ENCODE data around the gene PPP6R2.
A peak's percentile ranks its signal among the peaks of the same experiment; 100 is the strongest.

Gene PPP6R2

DNA sequence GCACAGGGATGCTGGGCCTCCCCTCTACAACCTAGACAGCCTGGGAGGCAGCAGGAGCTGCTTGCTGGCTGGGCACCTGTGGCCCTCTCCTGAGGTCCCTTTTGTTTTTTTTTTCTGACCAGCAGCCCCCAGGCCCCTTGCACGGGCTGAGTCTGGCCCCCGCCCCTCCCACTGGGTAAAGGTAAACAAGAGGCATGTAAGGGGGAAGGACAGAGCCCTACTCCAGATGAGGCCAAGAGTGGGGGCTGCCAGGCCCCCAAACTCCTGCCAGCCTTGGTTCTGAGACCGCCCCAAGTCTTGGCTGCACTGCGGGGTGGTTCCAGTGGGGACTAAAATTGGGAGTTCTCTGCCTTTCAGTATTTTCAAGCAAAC lies 44.9 kb upstream of the PPP6R2 start:
- Histone ChIP-seq H3K18ac (ENCODE audit: low read length) (no peak overlapping the region), H4K8ac (ENCODE audit: low read depth, low read length) (no peak overlapping the region), H3K27ac (ENCODE audit: low read depth, low read length) (no peak overlapping the region), H3K4me1 (ENCODE audit: control insufficient read depth, low read depth, low read length) (peaks cover 3% of the 10 kb centered on the region), H3K4me3 (ENCODE audit: low read length) (no peak overlapping the region), H3K4me2 (ENCODE audit: low read length) (no peak overlapping the region), H2BK120ac (ENCODE audit: low read depth, low read length) (no peak overlapping the region), H3K56ac (ENCODE audit: low read length) (no peak overlapping the region), H3K4ac (ENCODE audit: low read depth, low read length) (no peak overlapping the region), H4K5ac (ENCODE audit: low read length) (no peak overlapping the region), H3K27me3 (ENCODE audit: insufficient read depth, low read length, poor library complexity) (no peaks in the 10 kb centered on the region), H3K79me1 (ENCODE audit: low read length) (peaks cover 12% of the 10 kb centered on the region), H2BK5ac (ENCODE audit: low read length) (no peak overlapping the region), H3K9ac (ENCODE audit: low read length) (no peak overlapping the region), H2BK15ac (replicated peaks; ENCODE audit: low read depth) (no peak overlapping the region), H3K36me3 (ENCODE audit: control insufficient read depth, insufficient read depth, low read length) (no peaks in the 10 kb centered on the region), H3K79me2 (ENCODE audit: control insufficient read depth, insufficient read depth, low read length) (peaks cover 17% of the 10 kb centered on the region), H2AK5ac (ENCODE audit: low read length) (no peak overlapping the region), H3K23ac (ENCODE audit: low read length) (no peak overlapping the region)
- DNase-seq = no peak
- WGBS (ENCODE audit: extremely low coverage, insufficient coverage, low lambda C conversion rate) = no CpG with 5 or more reads among the region's 4 CpGs

DNA sequence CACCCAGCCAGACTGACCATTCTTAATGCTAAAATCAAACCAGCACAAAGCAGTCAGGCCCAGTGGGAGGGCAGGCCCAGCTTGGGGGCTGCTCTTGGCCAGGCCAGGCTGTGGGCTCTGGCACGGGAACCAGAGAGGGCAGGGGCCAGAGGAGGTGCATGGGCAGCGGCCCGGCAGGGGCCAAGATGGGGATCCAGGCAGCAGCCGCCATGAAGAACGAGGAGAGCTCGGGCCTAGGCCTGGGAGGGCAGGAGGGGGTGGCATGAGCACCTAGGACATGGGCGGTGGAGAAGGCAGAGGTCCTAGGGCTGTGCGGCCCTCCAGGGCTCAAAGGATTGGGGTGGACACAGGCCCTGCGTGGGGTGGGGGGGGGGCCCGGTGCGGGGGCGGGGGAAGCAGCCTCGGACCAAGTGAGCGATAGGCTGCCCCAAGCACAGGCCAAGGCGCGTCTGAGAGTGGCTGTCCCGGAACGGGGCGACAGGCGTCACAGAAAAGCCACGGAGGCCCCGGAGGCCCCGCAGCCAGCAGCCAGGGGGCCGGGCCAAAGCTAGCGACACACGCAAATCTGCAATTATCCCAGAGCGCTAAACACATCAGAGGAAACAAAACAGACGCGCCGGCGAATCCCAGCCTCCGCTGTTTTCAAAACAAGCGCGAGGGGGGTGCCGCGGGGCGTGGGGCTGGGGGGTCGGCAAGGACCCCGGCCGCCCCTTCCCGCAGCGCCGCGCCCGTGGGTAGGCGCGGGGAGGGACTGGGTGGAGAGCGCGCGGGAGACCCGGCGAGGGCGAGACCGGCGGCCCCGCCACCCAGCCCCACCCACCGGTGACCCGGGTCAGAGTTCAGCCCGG lies 44.0 kb upstream of the PPP6R2 start:
- H3K23ac ChIP-seq (ENCODE audit: low read length) = no peak overlapping the region
- H3K27me3 ChIP-seq (ENCODE audit: insufficient read depth, low read length, poor library complexity) = no peaks in the 10 kb centered on the region
- H3K4me3 ChIP-seq (ENCODE audit: low read length) = no peak overlapping the region
- no peak overlapping the region for H4K8ac ChIP-seq (ENCODE audit: low read depth, low read length)
- no peaks in the 10 kb centered on the region for H3K36me3 ChIP-seq (ENCODE audit: control insufficient read depth, insufficient read depth, low read length)
- H2AK5ac ChIP-seq (ENCODE audit: low read length) = no peak overlapping the region
- peak overlapping the region; percentile 45 for H3K18ac ChIP-seq (ENCODE audit: low read length)
- no peak overlapping the region for H3K4ac ChIP-seq (ENCODE audit: low read depth, low read length)
- no peak overlapping the region for H2BK15ac ChIP-seq (replicated peaks; ENCODE audit: low read depth)
- no peak overlapping the region for H3K27ac ChIP-seq (ENCODE audit: low read depth, low read length)
- peak overlapping the region; percentile 65 for H3K9ac ChIP-seq (ENCODE audit: low read length)
- peaks cover 17% of the 10 kb centered on the region for H3K79me2 ChIP-seq (ENCODE audit: control insufficient read depth, insufficient read depth, low read length)
- H2BK5ac ChIP-seq (ENCODE audit: low read length) = no peak overlapping the region
- no peak overlapping the region for H2BK120ac ChIP-seq (ENCODE audit: low read depth, low read length)
- H3K79me1 ChIP-seq (ENCODE audit: low read length) = peaks cover 12% of the 10 kb centered on the region
- no peak overlapping the region for H4K5ac ChIP-seq (ENCODE audit: low read length)
- H3K56ac ChIP-seq (ENCODE audit: low read length) = peak overlapping the region; percentile 80
- no peaks in the 10 kb centered on the region for H3K4me1 ChIP-seq (ENCODE audit: control insufficient read depth, low read depth, low read length)
- DNase-seq = no peak
- peak overlapping the region; percentile 48 for H3K4me2 ChIP-seq (ENCODE audit: low read length)
- no CpG with 5 or more reads among the region's 59 CpGs for WGBS (ENCODE audit: extremely low coverage, insufficient coverage, low lambda C conversion rate)

DNA sequence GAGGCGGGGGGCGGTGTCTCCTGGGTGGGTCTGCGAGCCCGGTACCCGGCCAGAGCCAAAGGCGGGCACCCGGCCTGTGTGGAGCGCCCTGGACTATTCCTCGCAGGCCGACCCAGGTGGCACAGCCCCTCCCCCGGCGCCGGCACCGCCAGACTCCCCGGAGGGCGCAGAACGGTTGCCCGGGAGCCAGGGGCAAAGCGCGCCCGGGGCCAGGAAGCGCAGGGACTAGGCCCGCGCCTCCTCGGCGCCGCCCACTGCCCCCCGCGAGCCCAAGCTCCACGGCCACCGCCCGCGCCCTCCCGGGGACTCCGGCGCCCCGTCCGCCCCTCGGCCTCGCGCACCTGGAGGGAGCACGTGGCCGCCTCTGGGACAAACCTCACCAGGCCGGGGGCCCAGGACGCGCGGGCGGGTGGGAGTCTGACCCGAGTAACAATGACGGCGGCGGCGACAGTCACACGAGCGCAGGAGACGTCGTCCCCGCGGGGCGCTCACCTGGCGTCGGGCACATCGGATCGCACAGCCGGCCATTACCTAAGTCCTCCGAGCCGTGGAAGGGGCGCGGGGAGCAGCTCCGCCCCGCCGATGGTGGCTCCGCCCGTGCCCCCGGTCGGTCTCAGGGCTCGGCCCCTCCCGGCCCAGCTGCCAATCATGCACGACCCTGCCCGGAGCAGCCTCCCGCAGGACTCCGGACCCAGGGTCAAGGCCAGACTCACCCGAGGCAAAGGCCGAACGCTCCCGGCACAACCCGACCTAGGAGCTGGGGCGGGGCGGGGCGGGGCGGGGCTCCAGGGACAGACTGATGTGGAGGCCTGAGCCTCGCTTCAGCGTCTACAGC lies 43.1 kb upstream of the PPP6R2 start:
- Histone ChIP-seq H4K8ac (ENCODE audit: low read depth, low read length) (no peak overlapping the region), H3K9ac (ENCODE audit: low read length) (peak overlapping the region; percentile 65), H3K4me1 (ENCODE audit: control insufficient read depth, low read depth, low read length) (no peaks in the 10 kb centered on the region), H3K23ac (ENCODE audit: low read length) (no peak overlapping the region), H3K27me3 (ENCODE audit: insufficient read depth, low read length, poor library complexity) (no peaks in the 10 kb centered on the region), H3K4me2 (ENCODE audit: low read length) (peak overlapping the region; percentile 48), H2BK120ac (ENCODE audit: low read depth, low read length) (no peak overlapping the region), H3K79me2 (ENCODE audit: control insufficient read depth, insufficient read depth, low read length) (peaks cover 17% of the 10 kb centered on the region), H2BK15ac (replicated peaks; ENCODE audit: low read depth) (no peak overlapping the region), H3K36me3 (ENCODE audit: control insufficient read depth, insufficient read depth, low read length) (no peaks in the 10 kb centered on the region), H2AK5ac (ENCODE audit: low read length) (no peak overlapping the region), H3K4ac (ENCODE audit: low read depth, low read length) (no peak overlapping the region), H2BK5ac (ENCODE audit: low read length) (no peak overlapping the region), H3K27ac (ENCODE audit: low read depth, low read length) (no peak overlapping the region), H3K79me1 (ENCODE audit: low read length) (peaks cover 9% of the 10 kb centered on the region), H3K18ac (ENCODE audit: low read length) (peak overlapping the region; percentile 45), H4K5ac (ENCODE audit: low read length) (no peak overlapping the region), H3K56ac (ENCODE audit: low read length) (peak overlapping the region; percentile 80), H3K4me3 (ENCODE audit: low read length) (peak overlapping the region; percentile 30)
- DNase-seq = peak; percentile 91
- WGBS (ENCODE audit: extremely low coverage, insufficient coverage, low lambda C conversion rate) = no CpG with 5 or more reads among the region's 93 CpGs

DNA sequence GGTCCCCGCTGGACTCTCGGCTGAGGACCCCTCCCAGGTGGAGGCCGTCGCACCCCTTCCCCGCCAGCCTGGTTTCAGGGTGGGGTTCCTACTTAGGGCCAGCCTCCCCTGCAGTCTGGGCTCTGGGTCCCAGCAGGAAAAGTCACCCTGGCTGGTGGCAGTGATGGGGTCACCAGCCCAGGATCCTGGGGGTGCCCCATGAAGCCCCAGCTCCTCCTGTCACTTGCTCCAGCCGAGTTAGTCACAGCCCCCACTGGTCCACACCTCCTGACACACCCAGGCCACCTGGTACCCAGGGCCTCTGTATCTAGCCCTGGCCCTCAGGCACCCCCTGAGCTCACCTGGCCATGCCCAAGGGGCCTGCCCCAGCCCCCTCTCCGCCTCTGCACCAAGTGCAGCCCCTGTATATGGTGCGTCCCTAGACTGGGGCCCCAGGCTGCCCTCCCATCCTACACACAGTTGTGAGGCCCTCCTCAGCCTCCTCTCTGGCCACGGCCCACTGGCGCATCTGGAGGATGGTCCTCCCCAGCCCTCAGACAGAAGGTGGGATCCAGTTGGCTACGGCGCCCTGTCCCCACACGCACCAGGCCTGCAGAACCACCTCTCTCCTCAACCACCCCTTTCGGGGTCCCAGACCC lies 42.4 kb upstream of the PPP6R2 start:
- Histone ChIP-seq H3K4ac (ENCODE audit: low read depth, low read length) (no peak overlapping the region), H3K36me3 (ENCODE audit: control insufficient read depth, insufficient read depth, low read length) (no peaks in the 10 kb centered on the region), H3K4me1 (ENCODE audit: control insufficient read depth, low read depth, low read length) (no peaks in the 10 kb centered on the region), H3K79me2 (ENCODE audit: control insufficient read depth, insufficient read depth, low read length) (peaks cover 15% of the 10 kb centered on the region), H2BK120ac (ENCODE audit: low read depth, low read length) (no peak overlapping the region), H4K5ac (ENCODE audit: low read length) (no peak overlapping the region), H3K23ac (ENCODE audit: low read length) (no peak overlapping the region), H2AK5ac (ENCODE audit: low read length) (no peak overlapping the region), H2BK15ac (replicated peaks; ENCODE audit: low read depth) (no peak overlapping the region), H3K56ac (ENCODE audit: low read length) (peak overlapping the region; percentile 5), H3K9ac (ENCODE audit: low read length) (no peak overlapping the region), H3K79me1 (ENCODE audit: low read length) (peaks cover 9% of the 10 kb centered on the region), H3K4me3 (ENCODE audit: low read length) (no peak overlapping the region), H3K27me3 (ENCODE audit: insufficient read depth, low read length, poor library complexity) (no peaks in the 10 kb centered on the region), H3K27ac (ENCODE audit: low read depth, low read length) (no peak overlapping the region), H3K18ac (ENCODE audit: low read length) (no peak overlapping the region), H2BK5ac (ENCODE audit: low read length) (no peak overlapping the region), H4K8ac (ENCODE audit: low read depth, low read length) (no peak overlapping the region), H3K4me2 (ENCODE audit: low read length) (no peak overlapping the region)
- WGBS (ENCODE audit: extremely low coverage, insufficient coverage, low lambda C conversion rate) = no CpG with 5 or more reads among the region's 14 CpGs
- DNase-seq = no peak

GRCh38 chr22:50301581-50301991 lies 41.5 kb upstream of the PPP6R2 start:
- Histone ChIP-seq H3K23ac (ENCODE audit: low read length) (no peak overlapping the region), H3K18ac (ENCODE audit: low read length) (no peak overlapping the region), H3K79me1 (ENCODE audit: low read length) (peaks cover 9% of the 10 kb centered on the region), H2BK5ac (ENCODE audit: low read length) (no peak overlapping the region), H3K4me1 (ENCODE audit: control insufficient read depth, low read depth, low read length) (no peaks in the 10 kb centered on the region), H3K4ac (ENCODE audit: low read depth, low read length) (no peak overlapping the region), H2BK15ac (replicated peaks; ENCODE audit: low read depth) (no peak overlapping the region), H3K27ac (ENCODE audit: low read depth, low read length) (no peak overlapping the region), H4K5ac (ENCODE audit: low read length) (no peak overlapping the region), H3K56ac (ENCODE audit: low read length) (no peak overlapping the region), H2AK5ac (ENCODE audit: low read length) (no peak overlapping the region), H4K8ac (ENCODE audit: low read depth, low read length) (no peak overlapping the region), H3K27me3 (ENCODE audit: insufficient read depth, low read length, poor library complexity) (no peaks in the 10 kb centered on the region), H3K4me3 (ENCODE audit: low read length) (no peak overlapping the region), H3K4me2 (ENCODE audit: low read length) (no peak overlapping the region), H3K79me2 (ENCODE audit: control insufficient read depth, insufficient read depth, low read length) (peaks cover 12% of the 10 kb centered on the region), H3K9ac (ENCODE audit: low read length) (no peak overlapping the region), H3K36me3 (ENCODE audit: control insufficient read depth, insufficient read depth, low read length) (no peaks in the 10 kb centered on the region), H2BK120ac (ENCODE audit: low read depth, low read length) (no peak overlapping the region)
- WGBS (ENCODE audit: extremely low coverage, insufficient coverage, low lambda C conversion rate) = no CpG with 5 or more reads among the region's 17 CpGs
- DNase-seq = no peak

Measured in mesendoderm (in vitro differentiated cells).